ENCODE results near the gene ZSWIM7.

- TF ChIP-seq, protein P1, sequence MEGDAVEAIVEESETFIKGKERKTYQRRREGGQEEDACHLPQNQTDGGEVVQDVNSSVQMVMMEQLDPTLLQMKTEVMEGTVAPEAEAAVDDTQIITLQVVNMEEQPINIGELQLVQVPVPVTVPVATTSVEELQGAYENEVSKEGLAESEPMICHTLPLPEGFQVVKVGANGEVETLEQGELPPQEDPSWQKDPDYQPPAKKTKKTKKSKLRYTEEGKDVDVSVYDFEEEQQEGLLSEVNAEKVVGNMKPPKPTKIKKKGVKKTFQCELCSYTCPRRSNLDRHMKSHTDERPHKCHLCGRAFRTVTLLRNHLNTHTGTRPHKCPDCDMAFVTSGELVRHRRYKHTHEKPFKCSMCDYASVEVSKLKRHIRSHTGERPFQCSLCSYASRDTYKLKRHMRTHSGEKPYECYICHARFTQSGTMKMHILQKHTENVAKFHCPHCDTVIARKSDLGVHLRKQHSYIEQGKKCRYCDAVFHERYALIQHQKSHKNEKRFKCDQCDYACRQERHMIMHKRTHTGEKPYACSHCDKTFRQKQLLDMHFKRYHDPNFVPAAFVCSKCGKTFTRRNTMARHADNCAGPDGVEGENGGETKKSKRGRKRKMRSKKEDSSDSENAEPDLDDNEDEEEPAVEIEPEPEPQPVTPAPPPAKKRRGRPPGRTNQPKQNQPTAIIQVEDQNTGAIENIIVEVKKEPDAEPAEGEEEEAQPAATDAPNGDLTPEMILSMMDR (IDR thresholded peaks at IDR 0.05), result no peak
- no peak for TF ChIP-seq POLR2A (IDR thresholded peaks at IDR 0.05)
These were observed 19.8 kb upstream of the ZSWIM7 start for GRCh38 chr17:16019347-16019746.
